CD4-positive, alpha-beta T cell (primary cell): ENCODE measurements around the gene CCND3. TPM values are rescaled to one million over a fixed set of nuclear protein-coding genes. Genes with fewer than 3 reads are reported as not detected.

Experiments used
- ATAC-seq: fragments of 200-7000 bp; cut with Tn5 transposase; one replicate; pipeline ENCODE4 v1.10.0; 2022; ENCODE audit warnings: mild to moderate bottlenecking; ENCODE audit not compliant: poor library complexity
- CTCF ChIA-PET: fragments of 350-600 bp; sonication (Branson Sonifier 250); formaldehyde crosslinking; loops from one replicate; lab custom pipeline; 2021; ENCODE audit warnings: antibody characterized with exemption, inconsistent platforms; lab: Charles Lee
- POLR2A ChIA-PET: fragments of 350-600 bp; sonication (Branson Sonifier 250); formaldehyde crosslinking; loops from one replicate; lab custom pipeline; 2021; ENCODE audit warnings: antibody characterized with exemption, inconsistent platforms; lab: Charles Lee
- DNase-seq, 14 experiments: peaks; one replicate each; pipeline ENCODE4 v3.0.0-alpha.2; 2013 to 2020; ENCODE audit warnings: mixed read lengths in 2 of 14
- H3K27ac ChIP-seq, 2 donors: one replicate each; pipeline versions ENCODE4 v1.5.1 to v1.7.0; 2013; ENCODE audit warnings: low read length in 2 of 2, low read depth in 1 of 2, mild to moderate bottlenecking in 1 of 2
- H3K27me3 ChIP-seq, 2 experiments: 1 replicate in 1 of 2; 2 replicates in 1 of 2; pipeline versions ENCODE4 v1.6.1 to v1.7.0; 2013; ENCODE audit warnings: low read length in 2 of 2, control low read depth in 1 of 2, mild to moderate bottlenecking in 1 of 2, moderate library complexity in 1 of 2; ENCODE audit not compliant: insufficient read depth in 2 of 2, control insufficient read depth in 1 of 2
- H3K36me3 ChIP-seq: one replicate; pipeline ENCODE4 v1.6.1; 2013; ENCODE audit warnings: low read length, control low read depth; ENCODE audit not compliant: insufficient read depth
- H3K4me1 ChIP-seq: one replicate; pipeline ENCODE4 v1.6.1; 2013; ENCODE audit warnings: low read length, control low read depth; ENCODE audit not compliant: insufficient read depth
- H3K4me3 ChIP-seq: one replicate; pipeline ENCODE4 v1.5.1; 2013; ENCODE audit warnings: mild to moderate bottlenecking, low read length, moderate library complexity
- H3K9me3 ChIP-seq, 2 experiments: 1 replicate in 1 of 2; 2 replicates in 1 of 2; pipeline versions ENCODE4 v1.6.1 to v1.7.0; 2013; ENCODE audit warnings: low read length in 2 of 2, mild to moderate bottlenecking in 2 of 2, control low read depth in 1 of 2, moderate library complexity in 1 of 2; ENCODE audit not compliant: control insufficient read depth in 1 of 2, insufficient read depth in 1 of 2
- H3K27ac Mint-ChIP-seq: one replicate; pipeline ENCODE4 v1.8.0; 2020; ENCODE audit warnings: mixed read lengths
- H3K27me3 Mint-ChIP-seq: one replicate; pipeline ENCODE4 v1.8.0; 2021; ENCODE audit warnings: mixed read lengths
- H3K36me3 Mint-ChIP-seq: one replicate; pipeline ENCODE4 v1.8.0; 2021; ENCODE audit warnings: low read depth, mixed read lengths
- H3K4me1 Mint-ChIP-seq: one replicate; pipeline ENCODE4 v1.8.0; 2021; ENCODE audit warnings: low read depth, mixed read lengths
- H3K4me3 Mint-ChIP-seq: one replicate; pipeline ENCODE4 v1.8.0; 2020; ENCODE audit warnings: mild to moderate bottlenecking, mixed read lengths
- H3K9me3 Mint-ChIP-seq: one replicate; pipeline ENCODE4 v1.8.0; 2020; ENCODE audit warnings: mixed read lengths
- intact Hi-C, 2 experiments: fragments of 100-400 bp; cut with DNase I in 1 of 2; cut with micrococcal nuclease in 1 of 2; formaldehyde crosslinking; loops; one replicate each; pipeline versions ENCODE4 v1.15.1 to v1.9.0; 2023 to 2025; cut with DNase I, micrococcal nuclease
- total RNA-seq, 174 experiments: library from RNA in 2 of 174; stranded (reverse) in 2 of 174; gene quantifications; one replicate each; pipeline ENCODE4 v1.2.3 and lab custom pipeline; 2021 to 2026
- TF ChIP-seq, protein P1 (sequence below): fragments of 200-600 bp; IDR thresholded peaks from one replicate; pipeline ENCODE4 v1.8.0; 2022; ENCODE audit warnings: antibody characterized with exemption, mild to moderate bottlenecking

CCND3 gene
- total RNA-seq, 2 experiments from 2014 or later, result 247 to 248 TPM

DNA sequence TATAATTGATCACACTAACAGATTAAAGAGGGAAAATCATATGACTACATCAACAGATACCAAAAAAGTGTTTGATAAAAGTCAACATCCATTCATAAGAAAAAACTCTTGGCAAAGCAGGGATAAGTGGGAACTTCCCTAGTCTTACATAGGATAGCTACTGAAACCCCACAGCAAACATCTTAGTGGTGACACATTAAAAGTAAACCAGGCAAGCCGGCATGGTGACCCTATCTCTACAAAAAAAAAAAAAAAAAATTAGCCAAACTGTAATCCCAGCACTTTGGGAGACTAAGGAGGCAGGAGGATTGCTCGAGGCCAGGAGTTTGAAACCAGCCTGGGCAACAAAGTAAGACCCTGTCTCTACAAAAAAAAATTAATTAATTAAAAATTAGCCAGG lies 13.8 kb upstream of the CCND3 start:
- Mint-ChIP-seq H3K4me1 (peaks cover 62% of the 10 kb centered on the region), H3K27ac (peak overlapping the region; percentile 66), H3K4me3 (no peak overlapping the region), H3K27me3 (no peaks in the 10 kb centered on the region), H3K36me3 (peaks cover 67% of the 10 kb centered on the region), H3K9me3 (no peaks in the 10 kb centered on the region)
- no peaks in the 10 kb centered on the region for H3K9me3 ChIP-seq
- intact Hi-C loops, result no loop called here
- peaks cover 31% of the 10 kb centered on the region for H3K4me1 ChIP-seq
- H3K4me3 ChIP-seq, result no peak overlapping the region
- TF ChIP-seq, protein P1, sequence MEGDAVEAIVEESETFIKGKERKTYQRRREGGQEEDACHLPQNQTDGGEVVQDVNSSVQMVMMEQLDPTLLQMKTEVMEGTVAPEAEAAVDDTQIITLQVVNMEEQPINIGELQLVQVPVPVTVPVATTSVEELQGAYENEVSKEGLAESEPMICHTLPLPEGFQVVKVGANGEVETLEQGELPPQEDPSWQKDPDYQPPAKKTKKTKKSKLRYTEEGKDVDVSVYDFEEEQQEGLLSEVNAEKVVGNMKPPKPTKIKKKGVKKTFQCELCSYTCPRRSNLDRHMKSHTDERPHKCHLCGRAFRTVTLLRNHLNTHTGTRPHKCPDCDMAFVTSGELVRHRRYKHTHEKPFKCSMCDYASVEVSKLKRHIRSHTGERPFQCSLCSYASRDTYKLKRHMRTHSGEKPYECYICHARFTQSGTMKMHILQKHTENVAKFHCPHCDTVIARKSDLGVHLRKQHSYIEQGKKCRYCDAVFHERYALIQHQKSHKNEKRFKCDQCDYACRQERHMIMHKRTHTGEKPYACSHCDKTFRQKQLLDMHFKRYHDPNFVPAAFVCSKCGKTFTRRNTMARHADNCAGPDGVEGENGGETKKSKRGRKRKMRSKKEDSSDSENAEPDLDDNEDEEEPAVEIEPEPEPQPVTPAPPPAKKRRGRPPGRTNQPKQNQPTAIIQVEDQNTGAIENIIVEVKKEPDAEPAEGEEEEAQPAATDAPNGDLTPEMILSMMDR, result no peak
- peaks cover 27% of the 10 kb centered on the region for H3K36me3 ChIP-seq
- H3K27ac ChIP-seq, result peak overlapping the region in 1 of 2 donors; percentile 17
- POLR2A ChIA-PET, result no interaction called here
- CTCF ChIA-PET, result interaction anchor here (1.5 kb wide), 1 partner anchor 88 kb away, joined by 3 read pairs; no protein-coding TSS in a partner anchor
- ATAC-seq (no peak), DNase-seq (no peak)
- no peaks in the 10 kb centered on the region for H3K27me3 ChIP-seq

DNA sequence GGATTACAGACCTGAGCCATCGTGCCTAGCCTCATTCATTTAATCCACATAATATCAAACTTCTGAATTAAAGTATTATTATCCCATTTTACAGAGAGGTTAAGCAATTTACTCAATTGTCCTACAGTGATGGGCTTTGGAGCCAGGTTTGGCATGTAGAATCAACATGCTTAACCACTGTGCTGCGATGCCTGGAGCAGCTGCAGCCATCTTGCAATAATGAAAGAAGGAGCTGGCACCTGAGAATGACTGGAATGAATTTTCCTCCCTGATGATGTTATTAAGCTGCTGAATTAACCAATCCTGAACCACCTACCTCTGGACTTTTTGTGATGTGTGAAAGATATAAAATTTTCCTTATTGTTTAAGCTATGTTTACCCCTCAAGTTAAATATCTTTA lies 13.1 kb upstream of the CCND3 start:
- Mint-ChIP-seq H3K4me3 (no peak overlapping the region), H3K27me3 (no peaks in the 10 kb centered on the region), H3K9me3 (no peaks in the 10 kb centered on the region), H3K4me1 (peaks cover 61% of the 10 kb centered on the region), H3K27ac (peak overlapping the region; percentile 66), H3K36me3 (peaks cover 67% of the 10 kb centered on the region)
- Histone ChIP-seq H3K27ac (no peak overlapping the region), H3K27me3 (no peaks in the 10 kb centered on the region), H3K36me3 (peaks cover 28% of the 10 kb centered on the region), H3K4me3 (no peak overlapping the region), H3K4me1 (peaks cover 35% of the 10 kb centered on the region), H3K9me3 (no peaks in the 10 kb centered on the region)
- TF ChIP-seq, protein P1, result no peak
- ATAC-seq, result no peak
- ChIA-PET CTCF (interaction anchor here (1.5 kb wide), 1 partner anchor 89 kb away, joined by 3 read pairs; no protein-coding TSS in a partner anchor), POLR2A (interaction anchor here (0.6 kb wide), 1 partner anchor 13 kb away, joined by 3 read pairs; no protein-coding TSS in a partner anchor)
- intact Hi-C loops, result no loop called here
- no peak for DNase-seq

DNA sequence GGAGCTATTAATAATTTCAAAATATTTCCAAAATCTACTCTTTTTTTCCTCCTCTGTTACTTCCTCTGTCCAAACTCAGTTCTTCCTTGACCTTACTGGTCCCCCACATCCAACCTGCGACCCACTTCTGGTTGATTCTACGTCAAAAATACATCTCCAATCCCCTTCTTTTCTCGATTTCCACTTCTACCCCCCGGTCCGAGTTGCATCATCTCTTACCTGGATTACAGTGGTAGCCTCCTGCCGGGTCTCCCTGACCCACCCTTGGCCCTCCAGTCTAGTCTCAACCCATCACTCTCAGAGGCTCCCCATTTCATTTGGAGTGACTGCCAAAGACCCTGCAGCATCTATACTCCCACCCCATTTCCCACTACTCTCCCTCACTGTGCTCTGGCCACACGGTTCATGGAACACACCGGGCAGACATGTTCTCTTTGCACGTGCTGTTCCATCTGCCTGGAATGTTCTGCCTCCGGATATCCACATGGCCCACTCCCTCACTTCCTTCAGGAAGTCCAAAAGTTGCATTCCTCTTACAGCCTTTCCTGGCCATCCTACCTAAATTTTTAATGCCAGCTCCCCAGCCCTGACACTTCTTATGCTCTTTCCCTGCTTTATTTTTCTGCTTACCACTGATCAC lies 6.1 kb upstream of the CCND3 start:
- Mint-ChIP-seq H3K9me3 (no peaks in the 10 kb centered on the region), H3K36me3 (peaks cover 48% of the 10 kb centered on the region), H3K27ac (peak overlapping the region; percentile 74), H3K4me1 (peaks cover 53% of the 10 kb centered on the region), H3K27me3 (no peaks in the 10 kb centered on the region), H3K4me3 (peak overlapping the region; percentile 25)
- Histone ChIP-seq H3K27ac (no peak overlapping the region), H3K4me3 (no peak overlapping the region), H3K4me1 (peaks cover 44% of the 10 kb centered on the region), H3K9me3 (no peaks in the 10 kb centered on the region), H3K36me3 (peaks cover 32% of the 10 kb centered on the region), H3K27me3 (no peaks in the 10 kb centered on the region)
- ChIA-PET POLR2A (interaction anchor here (1.5 kb wide), 1 partner anchor 9 kb away, joined by 6 read pairs; no protein-coding TSS in a partner anchor), CTCF (no interaction called here)
- ATAC-seq, result no peak
- intact Hi-C loops, result no loop called here
- TF ChIP-seq, protein P1, result no peak
- DNase-seq, result no peak
